ENCODE results near the gene ANKRD34A.

Gene ANKRD34A
- 2.2 to 3.2 reads per million in 2 experiments for total RNA-seq

- peak; percentile 86 for DNase-seq (ENCODE audit: low read depth)
Measured at GRCh38 chr1:145964328-145965118, at the start of gene ANKRD34A, which contains the start of gene POLR3GL. ANKRD34A (minus strand) TSS chr1:145964575; CDS start chr1:145961759, 2,816 bp downstream. POLR3GL (plus strand) TSS chr1:145964690; CDS start chr1:145974866, 10,176 bp downstream.

DNA sequence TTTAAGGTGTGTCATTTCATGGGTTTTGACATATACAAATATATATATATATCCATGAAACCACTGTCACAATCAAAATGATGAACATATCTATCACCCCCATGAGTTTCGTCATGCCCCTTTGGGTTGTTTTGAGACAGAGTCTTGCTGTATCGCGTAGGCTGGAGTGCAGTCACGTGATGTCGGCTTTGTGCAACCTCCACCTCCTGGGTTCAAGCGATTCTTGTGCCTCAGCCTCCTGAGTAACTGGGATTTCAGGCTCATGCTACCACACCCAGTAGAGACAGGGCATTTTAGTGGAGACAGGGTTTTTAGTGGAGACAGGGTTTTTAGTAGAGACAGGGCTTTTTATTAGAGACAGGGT lies 49.2 kb upstream of the ANKRD34A start:
- DNase-seq (ENCODE audit: low read depth): no peak

DNA sequence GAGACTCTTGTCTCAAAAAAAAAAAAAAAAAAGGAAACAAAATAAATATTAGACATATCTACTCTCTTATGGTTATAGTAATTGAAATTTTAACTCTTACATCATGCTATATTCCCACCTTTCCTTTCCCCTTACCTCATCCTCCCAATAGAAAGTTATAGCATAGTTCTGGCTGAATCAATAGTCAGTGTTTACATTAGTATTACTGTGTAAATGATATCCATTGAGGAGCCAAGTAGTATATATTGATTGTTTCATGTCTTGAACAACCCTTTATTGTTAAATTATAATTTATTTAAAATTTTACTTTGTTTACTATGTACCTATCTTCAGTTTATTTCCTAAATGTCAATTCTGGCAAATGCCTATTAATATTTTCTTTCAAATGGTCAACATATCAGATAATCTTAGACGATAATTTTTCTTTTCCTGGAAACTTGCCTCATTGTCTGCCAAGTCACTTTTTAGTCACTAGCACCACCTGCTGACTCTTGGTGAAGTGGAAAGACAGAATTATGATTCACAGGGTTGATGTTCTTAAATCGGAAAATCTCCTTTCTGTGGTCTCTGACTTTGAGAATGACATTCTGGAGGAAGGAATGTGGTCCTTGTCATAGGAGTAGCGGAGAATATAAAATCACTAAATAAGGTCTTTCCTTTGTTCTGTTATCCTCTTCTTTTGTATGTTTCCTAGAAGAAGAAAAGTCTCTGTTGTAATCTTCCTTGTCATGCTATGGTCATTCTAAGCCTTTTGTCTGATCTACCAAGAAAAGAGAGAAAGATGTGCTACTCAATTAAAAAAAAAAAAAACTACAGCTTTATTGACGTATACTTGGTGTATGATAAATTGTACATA lies 48.6 kb upstream of the ANKRD34A start:
- DNase-seq (ENCODE audit: low read depth): peak; percentile 55

DNA sequence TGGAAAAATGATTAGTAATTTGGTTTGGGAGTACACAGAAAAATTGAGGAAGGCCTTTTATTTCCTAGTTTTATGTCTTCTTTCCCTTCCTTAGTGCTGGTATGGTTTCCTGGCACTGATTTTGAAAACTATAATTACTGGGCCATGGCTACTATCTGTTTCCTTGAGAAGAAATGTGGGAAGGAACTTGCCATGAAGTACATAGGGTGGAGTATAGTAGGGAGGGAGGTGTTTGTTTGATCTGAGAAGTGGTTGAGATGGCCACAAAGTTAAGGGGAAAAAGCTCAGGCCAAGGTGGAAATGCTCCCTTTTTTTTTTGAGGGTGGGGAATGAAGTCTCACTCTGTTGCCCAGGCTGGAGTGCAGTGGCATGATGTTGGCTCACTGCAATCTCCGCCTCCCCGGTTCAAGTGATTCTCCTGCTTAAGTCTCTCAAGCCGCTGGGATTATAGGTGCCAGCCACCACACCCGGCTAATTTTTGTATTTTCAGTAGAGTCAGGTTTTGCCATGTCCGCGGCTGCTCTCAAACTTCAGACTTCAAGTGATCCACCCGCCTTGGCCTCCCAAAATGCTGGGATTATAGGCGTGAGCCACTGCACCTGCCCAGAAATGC lies 45.9 kb upstream of the ANKRD34A start:
- no peak for DNase-seq (ENCODE audit: low read depth)

DNA sequence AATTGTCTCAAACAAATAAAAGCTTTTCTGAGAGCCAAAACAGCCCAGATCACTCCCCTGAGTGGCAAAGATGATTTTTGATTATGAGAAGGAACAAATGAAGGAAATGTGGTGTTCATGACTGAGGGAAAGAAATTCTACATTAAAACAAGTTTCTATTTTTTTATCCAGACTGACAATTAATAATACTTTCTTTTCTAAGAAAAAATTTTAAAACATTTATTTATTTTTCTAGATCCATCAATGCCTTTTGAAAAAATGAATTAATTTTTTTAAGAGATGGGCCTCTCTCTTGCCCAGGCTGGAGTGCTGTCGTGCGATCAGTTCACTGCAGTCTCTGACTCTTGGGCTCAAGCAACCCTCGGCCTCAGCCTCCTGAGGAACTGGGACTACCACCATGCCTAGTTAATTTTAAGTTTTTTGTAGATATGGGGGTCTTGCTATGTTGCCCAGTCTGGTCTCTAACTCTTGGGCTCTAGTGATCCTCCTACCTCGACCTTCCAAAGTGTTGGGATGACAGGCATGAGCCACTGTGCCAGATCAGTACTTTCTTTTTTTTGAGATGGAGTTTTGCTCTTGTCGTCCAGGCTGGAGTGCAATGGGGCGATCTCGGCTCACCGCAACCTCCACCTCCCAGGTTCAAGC lies 43.2 kb upstream of the ANKRD34A start:
- DNase-seq (ENCODE audit: low read depth): no peak

GRCh38 chr1:146001709-146002108 lies 37.3 kb upstream of the ANKRD34A start:
- no peak for DNase-seq (ENCODE audit: low read depth)

GRCh38 chr1:145999321-146000024 lies 35.1 kb upstream of the ANKRD34A start:
- DNase-seq (ENCODE audit: low read depth): no peak

- no peak for DNase-seq (ENCODE audit: low read depth)
Measured at GRCh38 chr1:145997718-145998023, 33.3 kb upstream of the ANKRD34A start.

GRCh38 chr1:145997016-145997717 lies 32.8 kb upstream of the ANKRD34A start:
- DNase-seq (ENCODE audit: low read depth): peak; percentile 50

- DNase-seq (ENCODE audit: low read depth): peak; percentile 87
Measured at GRCh38 chr1:145996433-145997015, 32.1 kb upstream of the ANKRD34A start, which contains the start of gene TXNIP. TXNIP (minus strand) TSS chr1:145996579; CDS start chr1:145996266, 313 bp downstream.

DNA sequence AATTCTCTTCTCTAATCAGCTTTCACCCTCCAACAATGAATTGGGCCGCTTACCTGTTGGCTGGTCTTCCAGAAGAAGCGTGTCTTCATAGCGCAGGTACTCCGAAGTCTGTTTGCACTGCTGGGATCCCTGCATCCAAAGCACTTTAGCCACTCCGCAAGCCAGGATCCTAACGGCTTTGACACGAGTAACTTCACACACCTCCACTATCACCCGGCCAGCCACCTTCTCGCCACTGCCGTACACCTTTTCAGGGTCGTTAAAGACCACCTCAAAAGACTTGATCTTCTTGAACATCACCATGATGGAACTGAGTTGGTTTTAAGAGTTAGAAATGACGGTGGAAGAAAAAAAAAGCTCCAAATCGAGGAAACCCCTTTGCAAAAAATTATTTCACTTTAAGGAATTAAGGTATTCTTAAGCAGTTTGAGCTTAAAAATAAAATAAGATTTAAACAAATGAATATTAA lies 31.6 kb upstream of the ANKRD34A start:
- no peak for DNase-seq (ENCODE audit: low read depth)

- DNase-seq (ENCODE audit: low read depth): no peak
Measured at GRCh38 chr1:145995148-145995881, 30.9 kb upstream of the ANKRD34A start.

DNA sequence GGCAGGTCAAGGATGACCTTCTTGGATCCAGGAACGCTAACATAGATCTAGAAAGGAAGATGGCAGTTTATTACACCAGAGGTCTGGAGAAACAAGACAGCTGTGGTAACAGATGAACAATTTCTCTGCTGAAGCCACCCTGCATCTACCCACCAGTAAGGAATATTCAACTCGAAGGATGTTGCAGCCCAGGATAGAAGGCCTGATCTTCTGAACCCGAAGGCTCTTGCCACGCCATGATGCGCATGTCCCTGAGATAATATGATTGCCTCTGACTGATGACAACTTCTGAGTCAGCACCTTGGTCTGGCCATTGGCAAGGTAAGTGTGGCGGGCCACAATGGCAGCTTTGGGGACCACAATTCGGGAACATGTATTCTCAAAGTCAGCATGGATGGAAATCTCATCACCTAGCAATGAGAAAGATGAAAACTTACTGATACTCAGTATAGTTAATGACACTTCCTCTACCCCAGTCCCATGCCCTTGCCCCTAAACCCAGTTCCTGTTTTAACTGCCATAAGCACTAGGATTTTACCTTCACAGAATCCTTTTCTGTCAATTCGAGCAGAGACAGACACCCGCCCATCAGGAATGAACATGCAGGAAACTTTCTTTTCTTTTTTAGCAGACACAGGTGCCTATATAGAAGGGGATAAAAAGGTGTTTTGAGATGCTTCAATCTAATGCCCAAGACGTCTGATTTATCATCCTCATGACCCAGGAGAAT lies 30.2 kb upstream of the ANKRD34A start:
- DNase-seq (ENCODE audit: low read depth): no peak

- DNase-seq (ENCODE audit: low read depth): no peak
Measured at GRCh38 chr1:145993618-145994390, 29.4 kb upstream of the ANKRD34A start.

DNA sequence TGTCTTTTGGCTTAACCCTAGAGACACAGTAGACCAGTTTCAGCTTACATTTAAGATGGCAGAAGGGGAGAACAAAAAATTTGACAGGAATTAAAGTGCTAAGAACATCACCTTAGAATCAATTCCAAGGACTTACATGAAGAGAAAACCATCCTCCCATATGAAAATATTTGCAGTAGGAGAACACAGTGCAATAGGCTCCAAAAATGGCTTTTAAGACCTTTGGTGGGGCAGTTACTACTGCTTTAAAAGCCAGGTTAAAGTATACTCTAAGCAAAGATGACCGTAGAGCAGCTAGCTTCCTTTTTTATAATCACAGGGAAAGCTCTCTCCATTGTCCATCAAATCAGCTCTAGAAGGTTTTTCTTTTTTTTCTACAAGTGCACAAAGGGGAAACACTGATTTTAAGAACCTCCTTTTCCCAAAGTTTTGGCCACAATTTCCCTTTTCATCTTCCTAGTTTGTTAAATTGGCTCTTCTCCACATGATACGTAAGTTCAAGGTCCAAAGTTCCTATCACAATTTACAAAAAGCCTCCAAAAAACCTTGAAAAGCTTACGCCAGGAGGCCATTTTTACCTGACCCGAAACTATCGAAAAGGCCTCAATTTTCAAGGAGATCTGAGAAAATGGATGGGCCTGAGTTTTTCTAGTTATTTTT lies 28.7 kb upstream of the ANKRD34A start:
- DNase-seq (ENCODE audit: low read depth): no peak

- no peak for DNase-seq (ENCODE audit: low read depth)
Measured at GRCh38 chr1:145992502-145992936, 28.1 kb upstream of the ANKRD34A start.

- no peak for DNase-seq (ENCODE audit: low read depth)
Measured at GRCh38 chr1:145991735-145992412, 27.5 kb upstream of the ANKRD34A start.

All from T follicular helper cell (primary cell).